Airway epithelial cell (primary cell): ENCODE measurements around the gene MEF2A. TPM values are rescaled to one million over a fixed set of nuclear protein-coding genes. Genes with fewer than 3 reads are reported as not detected.

Source experiments
- total RNA-seq: library from RNA; depleted of rRNA; stranded (reverse); fragments of >200 nt; gene quantifications from 2 replicates; pipeline ENCODE4 v1.2.3, GENCODE V29; 2015

The MEF2A gene
- total RNA-seq: 15.9 and 16.0 TPM in 2 replicates

DNA sequence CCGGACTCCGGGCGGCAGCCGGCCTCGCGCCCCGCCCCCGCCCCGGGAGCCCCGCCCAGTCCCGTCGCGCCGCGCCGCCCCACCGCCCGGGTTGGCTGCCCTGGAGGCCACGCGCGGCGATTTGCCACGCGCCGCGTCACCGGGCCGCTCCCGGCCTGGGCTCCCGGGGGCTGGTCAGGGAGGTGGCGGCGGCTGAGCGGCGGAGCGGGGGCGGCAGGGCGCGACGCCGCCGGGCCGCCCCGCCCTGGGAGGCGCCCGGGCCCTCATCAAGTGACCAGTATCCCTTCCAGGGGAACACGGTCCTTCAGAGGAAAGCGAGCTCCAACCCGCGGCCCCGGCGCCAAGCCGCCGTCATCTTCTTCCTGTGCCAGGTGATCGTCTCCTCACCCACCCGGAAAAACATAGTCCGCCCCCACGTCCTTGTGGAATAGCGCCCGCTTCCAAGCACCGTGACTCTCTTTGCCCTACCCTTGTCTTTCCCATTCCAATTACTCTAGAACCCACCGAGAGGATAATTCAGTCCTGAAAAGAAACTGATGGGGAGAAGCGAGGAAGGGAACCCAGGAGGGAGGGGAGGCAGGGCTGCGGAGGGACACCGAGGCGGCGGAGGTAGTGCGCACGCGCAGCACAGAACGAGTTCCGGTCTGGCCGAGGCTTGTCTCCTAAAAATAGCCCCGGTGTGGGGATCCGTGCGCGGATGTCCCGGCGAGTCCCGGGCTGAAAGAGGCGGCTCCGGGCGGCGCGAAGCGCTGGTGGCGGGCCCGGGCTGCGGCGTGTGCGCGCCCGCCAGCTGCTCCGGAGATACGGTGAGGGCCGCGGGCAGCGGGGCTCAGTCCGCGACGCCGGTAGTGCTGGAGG, at the start of gene MEF2A:
MEF2A (plus strand) TSS at position 686 of the 858 bp plus-strand sequence. CDS start 67,136 bp downstream, outside the sequence.

GRCh38 chr15:99733268-99734039, 167.7 kb downstream of the MEF2A start, which contains the start of gene LYSMD4:
TSS of gene LYSMD4 (minus strand) at chr15:99733437. CDS start at chr15:99731999, 1,438 bp downstream.

Other genes with a start within 250 kb of the MEF2A start
- 5.4 and 8.0 TPM in 2 replicates for gene LYSMD4, start 167.5 kb downstream of the MEF2A start, total RNA-seq